NK-92 (cell line): ENCODE results near the gene CPEB2.
"Not testable (repeated sequence)": the region's sequence is repeated elsewhere in the genome, so short reads cannot be mapped to it uniquely, and the experiment has no call there.

Source experiments
- DNase-seq: peaks from one replicate; lab custom pipeline; 2025; ENCODE audit not compliant: unreplicated experiment; lab: John Stamatoyannopoulos, UW

CPEB2 gene

GRCh38 chr4:15043922-15044321 lies 41.6 kb downstream of the CPEB2 start:
- no peak for DNase-seq

- no peak for DNase-seq
Observed at GRCh38 chr4:15054541-15054940, 52.3 kb downstream of the CPEB2 start.

- no peak for DNase-seq
Observed at GRCh38 chr4:15060213-15060612, 57.9 kb downstream of the CPEB2 start.

- no peak for DNase-seq
Observed at GRCh38 chr4:15063341-15063740, 61.1 kb downstream of the CPEB2 start.

- no peak for DNase-seq
Observed at GRCh38 chr4:15065516-15065915, 63.2 kb downstream of the CPEB2 start.

GRCh38 chr4:15066140-15066539 lies 63.9 kb downstream of the CPEB2 start:
- no peak for DNase-seq

GRCh38 chr4:15068298-15068697 lies 66.0 kb downstream of the CPEB2 start:
- DNase-seq = no peak

- no peak for DNase-seq
Observed at GRCh38 chr4:15075875-15076274, 73.6 kb downstream of the CPEB2 start.

- DNase-seq = no peak
Observed at GRCh38 chr4:15077969-15078368, 75.7 kb downstream of the CPEB2 start.

- no peak for DNase-seq
Observed at GRCh38 chr4:15078682-15079642, 76.7 kb downstream of the CPEB2 start.

GRCh38 chr4:15084780-15085179 lies 82.5 kb downstream of the CPEB2 start:
- DNase-seq = no peak

- DNase-seq = not testable (repeated sequence)
Observed at GRCh38 chr4:15085762-15086161, 83.5 kb downstream of the CPEB2 start.

GRCh38 chr4:15086259-15086658 lies 84.0 kb downstream of the CPEB2 start:
- DNase-seq = not testable (repeated sequence)

GRCh38 chr4:15088394-15089035 lies 86.2 kb downstream of the CPEB2 start:
- no peak for DNase-seq

- DNase-seq = no peak
Observed at GRCh38 chr4:15089979-15090378, 87.7 kb downstream of the CPEB2 start.

GRCh38 chr4:15100380-15100779 lies 98.1 kb downstream of the CPEB2 start:
- no peak for DNase-seq

- no peak for DNase-seq
Observed at GRCh38 chr4:15100994-15101695, 98.9 kb downstream of the CPEB2 start.

- no peak for DNase-seq
Observed at GRCh38 chr4:15104825-15105224, 102.5 kb downstream of the CPEB2 start.

GRCh38 chr4:15106399-15106798 lies 104.1 kb downstream of the CPEB2 start:
- no peak for DNase-seq

- no peak for DNase-seq
Observed at GRCh38 chr4:15109600-15109999, 107.3 kb downstream of the CPEB2 start.

GRCh38 chr4:15110120-15110571 lies 107.9 kb downstream of the CPEB2 start:
- DNase-seq = no peak
